A549 (cell line): ENCODE results near the gene MRPL47.

Source experiments
- CBX8 ChIP-seq: fragments of 200-600 bp; sonication (generic); IDR thresholded peaks from 2 replicates; pipeline ENCODE4 v1.6.1; 2016
- CEBPB ChIP-seq, 2 experiments: fragments of >200 bp in 1 of 2; sonication (Bioruptor Twin) in 1 of 2; formaldehyde crosslinking in 1 of 2; IDR thresholded peaks; 2 replicates each; pipeline ENCODE4 v1.6.1; 2012 to 2016
- EHMT2 ChIP-seq: fragments of 200-600 bp; sonication (generic); IDR thresholded peaks from 2 replicates; pipeline ENCODE4 v1.6.1; 2016; ENCODE audit warnings: antibody characterized with exemption, low read depth, mild to moderate bottlenecking, moderate library complexity
- EP300 ChIP-seq, 2 experiments: fragments of >200 bp; sonication (Bioruptor Twin); formaldehyde crosslinking; IDR thresholded peaks; 2 replicates in 1 of 2; 3 replicates in 1 of 2; pipeline ENCODE4 v1.6.1; 2016 to 2017
- HOXB5 ChIP-seq: fragments of 250-450 bp; sonication (Bioruptor Pico); IDR thresholded peaks from 2 replicates; pipeline ENCODE4 v1.5.0; 2020; ENCODE audit warnings: mild to moderate bottlenecking, moderate library complexity
- JUNB ChIP-seq: fragments of >200 bp; sonication (Bioruptor Twin); formaldehyde crosslinking; IDR thresholded peaks from 2 replicates; pipeline ENCODE4 v1.6.1; 2016
- MAX ChIP-seq: IDR thresholded peaks from 2 replicates; pipeline ENCODE4 v1.6.1; 2012
- POLR2A ChIP-seq: IDR thresholded peaks from 2 replicates; pipeline ENCODE4 v1.6.1; 2012; ENCODE audit warnings: mild to moderate bottlenecking, low read length
- RNF2 ChIP-seq: fragments of 200-600 bp; sonication (generic); IDR thresholded peaks from 2 replicates; pipeline ENCODE4 v1.6.1; 2016; ENCODE audit warnings: low read depth, mild to moderate bottlenecking, antibody characterized with exemption, moderate library complexity, borderline replicate concordance
- TF ChIP-seq, protein P1 (sequence below): fragments of >200 bp; sonication (Bioruptor Twin); formaldehyde crosslinking; IDR thresholded peaks from 3 replicates; pipeline ENCODE4 v1.5.1; 2016

DNA sequence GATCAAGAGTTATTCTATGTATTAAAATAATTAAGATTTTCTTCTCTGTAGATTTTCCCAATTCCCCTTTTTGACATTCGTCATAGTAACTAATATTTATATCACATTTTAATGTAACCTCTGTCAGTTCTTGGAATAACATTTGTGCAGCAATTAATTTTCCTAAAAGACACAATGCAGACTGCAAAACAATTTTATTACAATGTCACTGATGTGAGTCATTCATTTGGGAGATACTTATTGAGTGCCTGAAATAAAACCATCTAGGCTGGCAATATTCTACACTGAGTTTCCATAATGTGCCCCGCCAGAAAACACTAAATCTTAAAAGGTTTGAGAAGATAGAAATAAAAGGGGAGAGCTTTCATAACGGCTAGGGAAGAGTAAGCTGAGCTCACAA, 41.7 kb upstream of the MRPL47 start:
- no peak for TF ChIP-seq MAX
- TF ChIP-seq, protein P1, sequence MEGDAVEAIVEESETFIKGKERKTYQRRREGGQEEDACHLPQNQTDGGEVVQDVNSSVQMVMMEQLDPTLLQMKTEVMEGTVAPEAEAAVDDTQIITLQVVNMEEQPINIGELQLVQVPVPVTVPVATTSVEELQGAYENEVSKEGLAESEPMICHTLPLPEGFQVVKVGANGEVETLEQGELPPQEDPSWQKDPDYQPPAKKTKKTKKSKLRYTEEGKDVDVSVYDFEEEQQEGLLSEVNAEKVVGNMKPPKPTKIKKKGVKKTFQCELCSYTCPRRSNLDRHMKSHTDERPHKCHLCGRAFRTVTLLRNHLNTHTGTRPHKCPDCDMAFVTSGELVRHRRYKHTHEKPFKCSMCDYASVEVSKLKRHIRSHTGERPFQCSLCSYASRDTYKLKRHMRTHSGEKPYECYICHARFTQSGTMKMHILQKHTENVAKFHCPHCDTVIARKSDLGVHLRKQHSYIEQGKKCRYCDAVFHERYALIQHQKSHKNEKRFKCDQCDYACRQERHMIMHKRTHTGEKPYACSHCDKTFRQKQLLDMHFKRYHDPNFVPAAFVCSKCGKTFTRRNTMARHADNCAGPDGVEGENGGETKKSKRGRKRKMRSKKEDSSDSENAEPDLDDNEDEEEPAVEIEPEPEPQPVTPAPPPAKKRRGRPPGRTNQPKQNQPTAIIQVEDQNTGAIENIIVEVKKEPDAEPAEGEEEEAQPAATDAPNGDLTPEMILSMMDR: no peak
- no peak for TF ChIP-seq EHMT2
- no peak for TF ChIP-seq CBX8
- no peak for TF ChIP-seq POLR2A
- no peak for TF ChIP-seq RNF2
- TF ChIP-seq HOXB5: no peak
- no peak for TF ChIP-seq JUNB
- TF ChIP-seq EP300 (IDR thresholded peaks at IDR 0.05): no peak
- no peak for TF ChIP-seq CEBPB (IDR thresholded peaks at IDR 0.05)
